A549 (cell line): ENCODE results near the gene MLC1. TPM values are rescaled to one million over a fixed set of nuclear protein-coding genes. Genes with fewer than 3 reads are reported as not detected.

Source experiments
- ATAC-seq, 2 experiments: fragments of 200-7000 bp in 1 of 2; fragments of >200 bp in 1 of 2; cut with Nextera tagmentation in 1 of 2; cut with Tn5 transposase in 1 of 2; 3 replicates each; pipeline versions ENCODE4 v1.8.0 to v1.9.1; 2018 to 2020; ENCODE audit warnings: mild to moderate bottlenecking in 1 of 2, moderate library complexity in 1 of 2
- CTCF ChIA-PET: fragments of 300-600 bp; sonication (Branson Sonifier 250); formaldehyde crosslinking; extraction: SDS; loops from one replicate; lab custom pipeline; 2021; ENCODE audit warnings: antibody characterized with exemption, inconsistent platforms; lab: Yijun Ruan, JAX
- POLR2A ChIA-PET: fragments of 350-600 bp; formaldehyde crosslinking; extraction: SDS; loops from one replicate; lab custom pipeline; 2021; ENCODE audit warnings: antibody characterized with exemption, inconsistent platforms; lab: Yijun Ruan, JAX
- DNase-seq, 2 experiments: peaks; one replicate each; pipeline versions ENCODE4 v3.0.0 to v3.0.0-alpha.2; 2011 to 2016; ENCODE audit warnings: low read depth in 1 of 2, low spot score in 1 of 2
- FAIRE-seq: peaks from 2 replicates; lab custom pipeline; 2011; peaks lifted over from hg19 to GRCh38; lab: Jason Lieb, UNC
- H3K27ac ChIP-seq, 2 experiments: fragments of >200 bp; sonication (Bioruptor Twin); formaldehyde crosslinking; 3 replicates each; pipeline ENCODE4 v1.5.1; 2016 to 2017
- H3K4me1 ChIP-seq: fragments of >200 bp; sonication (Bioruptor Twin); formaldehyde crosslinking; 3 replicates; pipeline ENCODE4 v1.6.1; 2016
- H3K4me2 ChIP-seq: fragments of >200 bp; sonication (Bioruptor Twin); formaldehyde crosslinking; 3 replicates; pipeline ENCODE4 v1.6.1; 2016
- H3K4me3 ChIP-seq: fragments of >200 bp; sonication (Bioruptor Twin); formaldehyde crosslinking; 3 replicates; pipeline ENCODE4 v1.5.1; 2016
- H3K9me3 ChIP-seq: fragments of >200 bp; sonication (Bioruptor Twin); formaldehyde crosslinking; 3 replicates; pipeline ENCODE4 v1.6.1; 2016
- CBX8 ChIP-seq: fragments of 200-600 bp; sonication (generic); IDR thresholded peaks from 2 replicates; pipeline ENCODE4 v1.6.1; 2016
- CEBPB ChIP-seq, 2 experiments: fragments of >200 bp in 1 of 2; sonication (Bioruptor Twin) in 1 of 2; formaldehyde crosslinking in 1 of 2; IDR thresholded peaks; 2 replicates each; pipeline ENCODE4 v1.6.1; 2012 to 2016
- CHD2 ChIP-seq: fragments of 150-350 bp; IDR thresholded peaks from 2 replicates; pipeline ENCODE4 v1.6.1; 2014; ENCODE audit warnings: low read length; ENCODE audit not compliant: partially characterized antibody
- CTCF ChIP-seq: fragments of >200 bp; sonication (Bioruptor Twin); formaldehyde crosslinking; IDR thresholded peaks from 3 replicates; pipeline ENCODE4 v1.5.1; 2016
- E2F6 ChIP-seq: IDR thresholded peaks from 2 replicates; pipeline ENCODE4 v1.6.1; 2012; ENCODE audit warnings: low read depth, borderline replicate concordance
- EHF ChIP-seq: fragments of 250-450 bp; sonication (Bioruptor Pico); IDR thresholded peaks from 2 replicates; pipeline ENCODE4 v1.5.0; 2020; ENCODE audit warnings: mild to moderate bottlenecking
- ESRRA ChIP-seq: fragments of 150-350 bp; IDR thresholded peaks from 2 replicates; pipeline ENCODE4 v1.6.1; 2014; ENCODE audit warnings: mild to moderate bottlenecking, low read length, borderline replicate concordance
- FOSB ChIP-seq: fragments of 250-450 bp; sonication (Bioruptor Pico); IDR thresholded peaks from 2 replicates; pipeline ENCODE4 v1.5.0; 2020; ENCODE audit warnings: mild to moderate bottlenecking, moderate library complexity
- FOXS1 ChIP-seq: fragments of 250-450 bp; sonication (Bioruptor Pico); IDR thresholded peaks from 2 replicates; pipeline ENCODE4 v1.5.0; 2020; ENCODE audit warnings: mild to moderate bottlenecking, moderate library complexity
- HDAC2 ChIP-seq: fragments of 200-600 bp; sonication (generic); IDR thresholded peaks from 2 replicates; pipeline ENCODE4 v1.6.1; 2016
- HEYL ChIP-seq: fragments of 250-450 bp; sonication (Bioruptor Pico); IDR thresholded peaks from 2 replicates; pipeline ENCODE4 v1.8.0; 2021; ENCODE audit warnings: mild to moderate bottlenecking, moderate library complexity
- HOXA7 ChIP-seq: fragments of 250-450 bp; sonication (Bioruptor Pico); IDR thresholded peaks from 2 replicates; pipeline ENCODE4 v1.5.0; 2020; ENCODE audit warnings: mild to moderate bottlenecking, moderate library complexity
- HOXB5 ChIP-seq: fragments of 250-450 bp; sonication (Bioruptor Pico); IDR thresholded peaks from 2 replicates; pipeline ENCODE4 v1.5.0; 2020; ENCODE audit warnings: mild to moderate bottlenecking, moderate library complexity
- JUN ChIP-seq, 2 experiments: fragments of >200 bp; sonication (Bioruptor Twin); formaldehyde crosslinking; IDR thresholded peaks; 2 replicates in 1 of 2; 3 replicates in 1 of 2; pipeline ENCODE4 v1.6.1; 2016 to 2017
- JUNB ChIP-seq: fragments of >200 bp; sonication (Bioruptor Twin); formaldehyde crosslinking; IDR thresholded peaks from 2 replicates; pipeline ENCODE4 v1.6.1; 2016
- KDM1A ChIP-seq: fragments of 200-600 bp; sonication (generic); IDR thresholded peaks from 2 replicates; pipeline ENCODE4 v1.6.1; 2016; ENCODE audit warnings: low read depth, mild to moderate bottlenecking
- MAFK ChIP-seq: fragments of 450-650 bp; IDR thresholded peaks from 2 replicates; pipeline ENCODE4 v1.6.1; 2014; ENCODE audit not compliant: partially characterized antibody
- MYC ChIP-seq: IDR thresholded peaks from 2 replicates; pipeline ENCODE4 v1.6.1; 2012; ENCODE audit warnings: mild to moderate bottlenecking, inconsistent platforms, low read length, improper control_type of control experiment, borderline replicate concordance
- NFE2L2 ChIP-seq: fragments of 150-350 bp; conservative IDR thresholded peaks from 2 replicates; pipeline ENCODE4 v1.6.1; 2014; ENCODE audit warnings: low read length
- NPAS2 ChIP-seq: fragments of 250-450 bp; sonication (Bioruptor Pico); IDR thresholded peaks from 2 replicates; pipeline ENCODE4 v1.8.0; 2022; ENCODE audit warnings: mild to moderate bottlenecking, moderate library complexity, borderline replicate concordance
- NR3C1 ChIP-seq: fragments of >200 bp; sonication (Bioruptor Twin); formaldehyde crosslinking; IDR thresholded peaks from 3 replicates; pipeline ENCODE4 v1.6.1; 2017
- PHF8 ChIP-seq: fragments of 200-600 bp; sonication (generic); IDR thresholded peaks from 2 replicates; pipeline ENCODE4 v1.6.1; 2016; ENCODE audit warnings: low read depth, mild to moderate bottlenecking, antibody characterized with exemption, moderate library complexity, borderline replicate concordance
- RAD21 ChIP-seq, 2 experiments: fragments of >200 bp in 1 of 2; sonication (Bioruptor Twin) in 1 of 2; formaldehyde crosslinking in 1 of 2; IDR thresholded peaks in 1 of 2; conservative IDR thresholded peaks in 1 of 2; 2 replicates in 1 of 2; 3 replicates in 1 of 2; pipeline ENCODE4 v1.6.1; 2012 to 2018; ENCODE audit warnings: inconsistent platforms in 1 of 2
- SMC3 ChIP-seq: fragments of >200 bp; sonication (Bioruptor Twin); formaldehyde crosslinking; IDR thresholded peaks from 3 replicates; pipeline ENCODE4 v1.6.1; 2018; ENCODE audit warnings: inconsistent platforms
- SREBF2 ChIP-seq: fragments of 450-650 bp; IDR thresholded peaks from 2 replicates; pipeline ENCODE4 v1.6.1; 2014; ENCODE audit warnings: mild to moderate bottlenecking, moderate library complexity
- TP53 ChIP-seq: fragments of 250-450 bp; sonication (Bioruptor Pico); IDR thresholded peaks from 2 replicates; pipeline ENCODE4 v1.5.0; 2021; ENCODE audit warnings: mild to moderate bottlenecking, moderate library complexity
- ZC3H11A ChIP-seq: fragments of 450-650 bp; IDR thresholded peaks from 2 replicates; pipeline ENCODE4 v1.6.1; 2014; ENCODE audit warnings: antibody characterized with exemption, mild to moderate bottlenecking
- ZNF302 ChIP-seq: fragments of 250-450 bp; sonication (Bioruptor Pico); IDR thresholded peaks from 2 replicates; pipeline ENCODE4 v1.9.0; 2021; ENCODE audit warnings: inconsistent platforms, mild to moderate bottlenecking, moderate library complexity
- WGBS: methylation state at CpG from one replicate; pipeline ENCODE4 v1.1.6; 2017; ENCODE audit errors: missing lambda C conversion rate; 5-methylcytosine and 5-hydroxymethylcytosine counted together
- polyA plus RNA-seq, 4 experiments: library from polyadenylated mRNA; depleted of rRNA in 3 of 4; stranded (reverse); fragments of >200 nt; fragmentation: RNase III in 1 of 4; extraction: RNeasy Plus Mini Kit Qiagen cat#74134 plus additional on column Dnase treatment in 1 of 4; gene quantifications; 2 replicates in 3 of 4; 3 replicates in 1 of 4; pipeline ENCODE4 v1.2.3, GENCODE V29; 2011 to 2017
- TF ChIP-seq, protein P1 (sequence below): fragments of >200 bp; sonication (Bioruptor Twin); formaldehyde crosslinking; IDR thresholded peaks from 3 replicates; pipeline ENCODE4 v1.6.1; 2016
- TF ChIP-seq, protein P2 (sequence below): fragments of 250-450 bp; sonication (Bioruptor Pico); IDR thresholded peaks from 2 replicates; pipeline ENCODE4 v1.5.0; 2021; ENCODE audit warnings: mild to moderate bottlenecking, moderate library complexity, borderline replicate concordance

Gene MLC1
- polyA plus RNA-seq, 2 of the 4 experiments (the other 2 are of a cell fraction): not detected

DNA sequence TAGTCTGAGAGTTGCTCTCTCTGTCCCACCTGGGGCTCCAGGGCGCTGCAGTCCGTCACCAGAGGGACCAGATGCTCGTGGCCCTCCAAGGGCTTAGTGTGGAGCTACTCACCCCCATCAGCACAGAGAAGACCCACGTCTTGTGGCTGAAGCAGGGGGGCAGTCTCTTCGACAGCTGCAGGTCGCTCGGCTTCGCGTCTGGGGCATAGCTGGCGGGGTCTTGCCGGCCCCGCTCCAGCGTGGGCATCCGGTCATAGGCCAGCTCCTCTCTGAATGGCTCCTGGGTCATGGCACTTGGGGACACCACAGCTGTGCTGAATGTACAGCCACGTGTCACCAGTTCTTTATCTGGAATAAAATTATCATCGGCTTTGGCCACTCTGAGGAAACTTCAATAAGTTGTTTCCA is 608 bp downstream of the MLC1 start:
- FAIRE-seq (no peak), DNase-seq (no peak), ATAC-seq (no peak)
- Histone ChIP-seq H3K4me1 (no peaks in the 10 kb centered on the region), H3K9me3 (no peaks in the 10 kb centered on the region), H3K27ac (no peak overlapping the region), H3K4me3 (no peak overlapping the region), H3K4me2 (no peak overlapping the region)
- ChIA-PET POLR2A (no interaction called here), CTCF (no interaction called here)
- WGBS: 67% methylated on average over 8 of the region's 16 CpGs
- TF ChIP-seq HOXA7 (CRISPR knock-in tag): no peak
- TF ChIP-seq SMC3: no peak
- no peak for TF ChIP-seq ZC3H11A
- TF ChIP-seq TP53 (CRISPR knock-in tag): no peak
- TF ChIP-seq MAFK: no peak
- no peak for TF ChIP-seq CHD2
- no peak for TF ChIP-seq HDAC2
- no peak for TF ChIP-seq FOXS1 (CRISPR knock-in tag)
- no peak for TF ChIP-seq FOSB (CRISPR knock-in tag)
- no peak for TF ChIP-seq KDM1A
- no peak for TF ChIP-seq NFE2L2
- TF ChIP-seq JUNB: no peak
- TF ChIP-seq HEYL: no peak
- TF ChIP-seq CBX8: no peak
- TF ChIP-seq CTCF: no peak
- no peak for TF ChIP-seq NPAS2 (CRISPR knock-in tag)
- TF ChIP-seq E2F6: no peak
- TF ChIP-seq, all 56 proteins: peak for 0

- 37% methylated on average over 3 of the region's 10 CpGs for WGBS
- H3K9me3 ChIP-seq: no peaks in the 10 kb centered on the region
- H3K4me2 ChIP-seq: no peak overlapping the region
- CTCF ChIA-PET: no interaction called here
- TF ChIP-seq RAD21 (conservative IDR thresholded peaks at IDR 0.05 in 1 of 2, IDR thresholded peaks at IDR 0.05 in 1 of 2): no peak
- no peak for TF ChIP-seq ESRRA
- TF ChIP-seq, protein P1, sequence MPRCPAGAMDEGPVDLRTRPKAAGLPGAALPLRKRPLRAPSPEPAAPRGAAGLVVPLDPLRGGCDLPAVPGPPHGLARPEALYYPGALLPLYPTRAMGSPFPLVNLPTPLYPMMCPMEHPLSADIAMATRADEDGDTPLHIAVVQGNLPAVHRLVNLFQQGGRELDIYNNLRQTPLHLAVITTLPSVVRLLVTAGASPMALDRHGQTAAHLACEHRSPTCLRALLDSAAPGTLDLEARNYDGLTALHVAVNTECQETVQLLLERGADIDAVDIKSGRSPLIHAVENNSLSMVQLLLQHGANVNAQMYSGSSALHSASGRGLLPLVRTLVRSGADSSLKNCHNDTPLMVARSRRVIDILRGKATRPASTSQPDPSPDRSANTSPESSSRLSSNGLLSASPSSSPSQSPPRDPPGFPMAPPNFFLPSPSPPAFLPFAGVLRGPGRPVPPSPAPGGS: no peak
- no peak for TF ChIP-seq ZNF302
- no peak overlapping the region for H3K4me3 ChIP-seq
- H3K4me1 ChIP-seq: no peaks in the 10 kb centered on the region
- POLR2A ChIA-PET: no interaction called here
- no peak overlapping the region for H3K27ac ChIP-seq
- ATAC-seq (no peak; a peak in 1 of 6 replicates), FAIRE-seq (no peak), DNase-seq (no peak)
Measured at GRCh38 chr22:50084080-50084477, 1.1 kb downstream of the MLC1 start.

DNA sequence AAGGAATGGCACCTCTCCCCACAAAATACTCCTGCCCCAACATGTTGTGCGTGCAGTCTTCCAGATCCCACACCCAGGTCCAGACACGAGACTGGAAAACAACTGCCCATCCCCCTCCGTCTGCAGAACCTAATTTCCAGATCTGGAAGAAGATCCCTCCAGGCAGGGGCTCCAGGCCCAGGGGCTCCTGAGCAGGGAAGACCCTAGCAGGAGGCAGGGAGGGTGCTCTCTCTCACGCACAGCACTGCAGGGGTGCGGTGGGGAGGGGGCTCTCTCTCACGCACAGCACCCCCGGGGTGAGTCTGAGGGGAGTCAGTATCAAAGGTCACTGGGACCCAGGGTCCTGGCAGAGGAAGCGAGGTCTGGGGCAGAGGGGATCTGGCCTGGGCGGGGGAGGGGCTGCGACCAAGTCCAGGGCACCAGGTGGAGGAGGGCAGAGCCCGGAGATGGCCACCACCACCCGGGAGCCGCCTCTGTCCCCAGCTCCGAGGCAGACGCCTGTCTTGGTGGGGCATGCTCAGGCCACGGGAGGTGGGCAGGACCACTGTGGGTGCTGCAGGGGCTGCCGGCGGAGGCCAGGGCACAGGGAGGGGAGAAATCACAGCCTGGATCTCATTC is 1.7 kb downstream of the MLC1 start:
- DNase-seq (no peak), FAIRE-seq (no peak), ATAC-seq (no peak)
- Histone ChIP-seq H3K9me3 (no peaks in the 10 kb centered on the region), H3K27ac (no peak overlapping the region), H3K4me3 (no peak overlapping the region), H3K4me2 (no peak overlapping the region), H3K4me1 (no peaks in the 10 kb centered on the region)
- WGBS: 79% methylated on average over 7 of the region's 18 CpGs
- ChIA-PET POLR2A (no interaction called here), CTCF (no interaction called here)
- TF ChIP-seq MYC: no peak
- TF ChIP-seq, protein P1: no peak
- no peak for TF ChIP-seq HOXB5 (CRISPR knock-in tag)
- TF ChIP-seq NR3C1: no peak
- TF ChIP-seq JUN (IDR thresholded peaks at IDR 0.05): no peak
- no peak for TF ChIP-seq SREBF2
- no peak for TF ChIP-seq EHF (CRISPR knock-in tag)
- TF ChIP-seq, protein P2, sequence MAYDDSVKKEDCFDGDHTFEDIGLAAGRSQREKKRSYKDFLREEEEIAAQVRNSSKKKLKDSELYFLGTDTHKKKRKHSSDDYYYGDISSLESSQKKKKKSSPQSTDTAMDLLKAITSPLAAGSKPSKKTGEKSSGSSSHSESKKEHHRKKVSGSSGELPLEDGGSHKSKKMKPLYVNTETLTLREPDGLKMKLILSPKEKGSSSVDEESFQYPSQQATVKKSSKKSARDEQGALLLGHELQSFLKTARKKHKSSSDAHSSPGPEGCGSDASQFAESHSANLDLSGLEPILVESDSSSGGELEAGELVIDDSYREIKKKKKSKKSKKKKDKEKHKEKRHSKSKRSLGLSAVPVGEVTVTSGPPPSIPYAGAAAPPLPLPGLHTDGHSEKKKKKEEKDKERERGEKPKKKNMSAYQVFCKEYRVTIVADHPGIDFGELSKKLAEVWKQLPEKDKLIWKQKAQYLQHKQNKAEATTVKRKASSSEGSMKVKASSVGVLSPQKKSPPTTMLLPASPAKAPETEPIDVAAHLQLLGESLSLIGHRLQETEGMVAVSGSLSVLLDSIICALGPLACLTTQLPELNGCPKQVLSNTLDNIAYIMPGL: no peak
- TF ChIP-seq PHF8: no peak
- no peak for TF ChIP-seq CEBPB (IDR thresholded peaks at IDR 0.05)
- TF ChIP-seq FOXS1 (CRISPR knock-in tag): no peak
